Type B pancreatic cell (in vitro differentiated cells): Measurements from ENCODE around the gene PGRMC2. TPM values are rescaled to one million over a fixed set of nuclear protein-coding genes. Genes with fewer than 3 reads are reported as not detected.

Experiments used
- DNase-seq: peaks from one replicate; pipeline ENCODE4 v3.0.0; 2021; ENCODE audit warnings: mixed read lengths; ENCODE audit not compliant: unreplicated experiment; ENCODE audit errors: extremely low spot score
- H3K27ac Mint-ChIP-seq: 2 replicates; pipeline ENCODE4 v1.8.0; 2021; ENCODE audit warnings: mild to moderate bottlenecking, mixed read lengths
- H3K27me3 Mint-ChIP-seq: 2 replicates; pipeline ENCODE4 v1.8.0; 2021; ENCODE audit warnings: mixed read lengths
- H3K36me3 Mint-ChIP-seq: 2 replicates; pipeline ENCODE4 v1.8.0; 2021; ENCODE audit warnings: mixed read lengths
- H3K4me1 Mint-ChIP-seq: one replicate; pipeline ENCODE4 v1.8.0; 2021; ENCODE audit warnings: mixed read lengths; ENCODE audit not compliant: unreplicated experiment
- H3K4me3 Mint-ChIP-seq: 2 replicates; pipeline ENCODE4 v1.8.0; 2021; ENCODE audit warnings: mild to moderate bottlenecking, mixed read lengths
- H3K9me3 Mint-ChIP-seq: 2 replicates; pipeline ENCODE4 v1.8.0; 2021; ENCODE audit warnings: mixed read lengths
- total RNA-seq: library from RNA; stranded (reverse); gene quantifications from 2 replicates; pipeline ENCODE4 v1.2.1, GENCODE V29; 2021; ENCODE audit warnings: low replicate concordance
- TF ChIP-seq, protein P1 (sequence below): fragments of 200-600 bp; sonication (generic); conservative IDR thresholded peaks from 2 replicates; pipeline ENCODE4 v1.5.0; 2021; ENCODE audit warnings: antibody characterized with exemption, mild to moderate bottlenecking

Gene PGRMC2
- total RNA-seq, 1 donor from 2014 or later, result 78.1 TPM

DNA sequence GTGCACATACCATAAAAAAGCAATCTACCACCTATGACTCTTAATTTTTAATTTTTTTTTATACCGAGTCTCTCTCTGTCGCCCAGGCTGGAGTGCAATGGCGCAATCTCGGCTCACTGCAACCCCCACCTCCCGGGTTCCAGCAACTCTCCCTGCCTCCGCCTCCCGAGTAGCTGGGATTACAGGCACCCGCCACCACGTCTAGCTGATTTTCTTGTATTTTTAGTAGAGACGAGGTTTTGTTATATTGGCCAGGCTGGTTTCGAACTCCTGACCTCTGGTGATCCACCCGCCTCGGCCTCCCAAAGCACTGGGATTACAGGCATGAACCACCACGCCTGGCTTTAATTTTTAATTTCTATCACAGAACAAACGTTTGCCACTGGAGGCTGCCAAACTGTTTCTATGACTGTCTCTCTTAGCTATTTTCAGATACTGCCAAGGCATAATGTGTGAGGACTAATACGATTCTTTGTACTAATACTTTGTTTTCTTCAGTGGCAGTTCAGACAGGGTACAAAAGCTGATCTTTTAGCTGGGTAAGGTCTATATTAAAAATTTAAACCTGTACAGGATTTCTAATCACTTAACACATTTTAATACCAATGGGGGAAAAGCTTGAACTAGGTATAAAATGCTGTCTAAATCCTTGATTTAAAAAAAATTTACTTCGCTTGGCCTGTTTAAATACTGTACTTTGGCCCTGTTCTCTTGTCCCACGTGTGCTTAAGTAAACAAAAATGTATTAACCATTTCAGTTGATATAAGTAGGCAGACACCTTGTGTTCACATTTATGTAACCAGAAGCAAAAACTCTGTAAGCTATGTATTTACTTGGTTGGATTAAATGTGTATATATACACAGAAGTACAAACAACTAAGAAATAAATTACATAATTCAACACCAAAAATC lies 2.3 kb downstream of the PGRMC2 start:
- no peak for DNase-seq
- Mint-ChIP-seq H3K4me3 (peak overlapping the region; percentile 88), H3K27me3 (no peaks in the 10 kb centered on the region), H3K9me3 (no peaks in the 10 kb centered on the region), H3K36me3 (peaks cover 27% of the 10 kb centered on the region), H3K27ac (peak overlapping the region; percentile 95), H3K4me1 (peaks cover 11% of the 10 kb centered on the region)
- TF ChIP-seq, protein P1, sequence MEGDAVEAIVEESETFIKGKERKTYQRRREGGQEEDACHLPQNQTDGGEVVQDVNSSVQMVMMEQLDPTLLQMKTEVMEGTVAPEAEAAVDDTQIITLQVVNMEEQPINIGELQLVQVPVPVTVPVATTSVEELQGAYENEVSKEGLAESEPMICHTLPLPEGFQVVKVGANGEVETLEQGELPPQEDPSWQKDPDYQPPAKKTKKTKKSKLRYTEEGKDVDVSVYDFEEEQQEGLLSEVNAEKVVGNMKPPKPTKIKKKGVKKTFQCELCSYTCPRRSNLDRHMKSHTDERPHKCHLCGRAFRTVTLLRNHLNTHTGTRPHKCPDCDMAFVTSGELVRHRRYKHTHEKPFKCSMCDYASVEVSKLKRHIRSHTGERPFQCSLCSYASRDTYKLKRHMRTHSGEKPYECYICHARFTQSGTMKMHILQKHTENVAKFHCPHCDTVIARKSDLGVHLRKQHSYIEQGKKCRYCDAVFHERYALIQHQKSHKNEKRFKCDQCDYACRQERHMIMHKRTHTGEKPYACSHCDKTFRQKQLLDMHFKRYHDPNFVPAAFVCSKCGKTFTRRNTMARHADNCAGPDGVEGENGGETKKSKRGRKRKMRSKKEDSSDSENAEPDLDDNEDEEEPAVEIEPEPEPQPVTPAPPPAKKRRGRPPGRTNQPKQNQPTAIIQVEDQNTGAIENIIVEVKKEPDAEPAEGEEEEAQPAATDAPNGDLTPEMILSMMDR, result no peak

DNA sequence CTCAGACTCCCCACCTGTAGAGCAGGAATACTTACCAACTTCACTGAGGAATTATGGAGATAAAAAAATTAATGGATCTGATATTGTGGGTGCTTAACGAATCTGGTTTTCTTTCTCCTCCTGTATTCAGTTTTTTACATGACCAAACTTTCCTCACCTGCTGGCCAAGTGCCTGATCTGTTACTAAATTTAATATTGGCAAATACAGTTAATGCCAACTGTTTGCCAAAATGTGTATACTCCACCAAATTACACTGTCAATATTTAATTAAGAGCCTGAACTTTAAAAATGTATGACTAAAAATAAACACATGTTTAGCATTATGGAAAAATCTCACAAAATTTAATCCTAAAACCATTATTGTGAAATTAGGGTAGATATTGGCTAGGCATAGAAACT lies 3.3 kb downstream of the PGRMC2 start:
- Mint-ChIP-seq H3K27me3 (no peaks in the 10 kb centered on the region), H3K36me3 (peaks cover 35% of the 10 kb centered on the region), H3K9me3 (no peaks in the 10 kb centered on the region), H3K4me3 (peak overlapping the region; percentile 40), H3K4me1 (peaks cover 11% of the 10 kb centered on the region), H3K27ac (no peak overlapping the region)
- DNase-seq, result no peak
- TF ChIP-seq, protein P1, result peak; percentile 42

DNA sequence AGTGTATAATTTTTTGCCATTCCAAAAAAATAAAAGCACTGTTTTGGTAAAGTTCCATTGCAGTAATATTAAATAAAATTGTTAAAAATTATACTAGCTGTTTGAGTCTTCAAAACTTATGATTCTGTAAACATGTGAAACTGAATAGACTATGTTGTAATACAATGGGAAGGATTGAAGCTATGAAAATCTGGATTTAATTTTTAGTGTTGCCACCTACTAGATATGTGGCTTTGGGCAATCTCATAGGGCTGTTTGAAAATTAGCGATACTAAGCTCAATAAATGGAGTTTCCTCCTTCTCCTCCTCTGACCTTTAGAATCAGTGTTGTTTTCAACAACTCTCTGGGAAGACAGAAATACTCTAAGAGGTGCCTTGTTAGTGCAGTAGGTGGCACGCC lies 4.5 kb downstream of the PGRMC2 start:
- TF ChIP-seq, protein P1, result no peak
- DNase-seq, result no peak

DNA sequence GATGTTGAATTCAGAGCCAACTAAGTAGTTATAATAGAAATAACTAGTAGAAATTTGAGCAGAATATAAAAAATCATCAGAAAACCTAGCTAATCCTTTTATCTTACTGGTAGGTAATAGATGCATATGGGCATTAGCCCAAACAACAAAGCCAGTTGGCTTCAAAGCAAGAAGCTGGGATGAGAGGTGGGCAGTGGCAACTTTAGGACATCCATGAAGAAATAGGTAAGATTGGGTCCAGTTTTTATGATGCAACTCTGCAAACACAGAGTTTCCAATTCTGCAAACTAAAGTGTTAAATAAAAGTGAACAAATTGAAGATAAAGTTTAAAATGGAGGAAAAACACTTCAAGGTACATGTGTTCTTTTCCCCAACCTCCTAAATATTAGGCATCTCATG lies 5.1 kb downstream of the PGRMC2 start:
- H3K27ac Mint-ChIP-seq, result no peak overlapping the region
- TF ChIP-seq, protein P1, result no peak
- no peaks in the 10 kb centered on the region for H3K9me3 Mint-ChIP-seq
- DNase-seq, result no peak
- H3K4me3 Mint-ChIP-seq, result peak overlapping the region; percentile 53
- H3K27me3 Mint-ChIP-seq, result no peaks in the 10 kb centered on the region
- H3K36me3 Mint-ChIP-seq, result peaks cover 39% of the 10 kb centered on the region
- peaks cover 7% of the 10 kb centered on the region for H3K4me1 Mint-ChIP-seq

More for the DNA sequence above, 4.5 kb downstream of the PGRMC2 start:
- no peaks in the 10 kb centered on the region for H3K9me3 Mint-ChIP-seq
- H3K27ac Mint-ChIP-seq, result no peak overlapping the region
- no peaks in the 10 kb centered on the region for H3K27me3 Mint-ChIP-seq
- peaks cover 39% of the 10 kb centered on the region for H3K36me3 Mint-ChIP-seq
- peak overlapping the region; percentile 23 for H3K4me3 Mint-ChIP-seq
- peaks cover 7% of the 10 kb centered on the region for H3K4me1 Mint-ChIP-seq

DNA sequence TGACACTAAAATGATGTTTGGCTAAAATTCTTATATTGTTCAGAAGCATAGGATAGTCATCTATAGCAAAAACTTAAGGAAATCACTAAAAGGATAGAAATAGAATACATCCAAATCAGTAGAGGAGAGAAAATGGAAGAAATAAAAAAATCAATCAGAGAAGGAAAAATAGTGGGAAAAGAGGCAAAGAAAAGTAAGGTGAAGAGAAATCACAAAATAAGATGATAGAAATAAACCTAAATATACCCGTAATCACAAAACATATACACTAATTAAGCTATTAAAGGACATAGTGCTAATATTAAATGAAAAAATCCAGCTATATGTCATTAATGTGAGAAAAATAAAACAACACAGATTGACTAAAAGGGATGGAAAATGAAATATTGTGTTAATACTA lies 6.3 kb downstream of the PGRMC2 start:
- Mint-ChIP-seq H3K27me3 (no peaks in the 10 kb centered on the region), H3K9me3 (no peaks in the 10 kb centered on the region), H3K36me3 (peaks cover 39% of the 10 kb centered on the region), H3K4me3 (no peak overlapping the region), H3K27ac (no peak overlapping the region), H3K4me1 (peaks cover 7% of the 10 kb centered on the region)
- TF ChIP-seq, protein P1, result no peak
- no peak for DNase-seq
